Suprapubic skin (tissue), 4 donors: ENCODE data around the gene PLA2G6. TPM values are rescaled to one million over a fixed set of nuclear protein-coding genes. Genes with fewer than 3 reads are reported as not detected.

Experiments used
- DNase-seq, 2 donors: peaks; one replicate each; pipeline ENCODE4 v3.0.0-alpha.2; 2019; ENCODE audit warnings: low spot score in 2 of 2
- H3K27ac ChIP-seq: fragments of 200-600 bp; sonication (generic); one replicate; pipeline ENCODE4 v1.5.1; 2019
- H3K27me3 ChIP-seq: fragments of 200-600 bp; sonication (generic); one replicate; pipeline ENCODE4 v1.5.1; 2019
- H3K36me3 ChIP-seq: fragments of 200-600 bp; sonication (generic); one replicate; pipeline ENCODE4 v1.5.1; 2019
- H3K4me1 ChIP-seq: fragments of 200-600 bp; sonication (generic); one replicate; pipeline ENCODE4 v1.5.1; 2019
- H3K4me3 ChIP-seq: fragments of 200-600 bp; sonication (generic); one replicate; pipeline ENCODE4 v1.5.1; 2019; ENCODE audit warnings: mild to moderate bottlenecking
- H3K9me3 ChIP-seq: fragments of 200-600 bp; sonication (generic); one replicate; pipeline ENCODE4 v1.5.1; 2019
- CTCF ChIP-seq, 2 donors: fragments of 200-600 bp in 1 of 2; fragments of 450-650 bp in 1 of 2; sonication (generic) in 1 of 2; IDR thresholded peaks; one replicate each; pipeline ENCODE4 v1.5.1; 2016 to 2019; ENCODE audit warnings: antibody characterized with exemption in 2 of 2, mild to moderate bottlenecking in 1 of 2, moderate library complexity in 1 of 2
- EP300 ChIP-seq: sonication (generic); formaldehyde crosslinking; IDR thresholded peaks from one replicate; pipeline ENCODE4 v1.6.1; 2017; ENCODE audit warnings: antibody characterized with exemption
- POLR2A ChIP-seq, 2 donors: fragments of 450-650 bp; IDR thresholded peaks; one replicate each; pipeline ENCODE4 v1.6.1; 2017; ENCODE audit warnings: antibody characterized with exemption in 2 of 2, mild to moderate bottlenecking in 2 of 2, moderate library complexity in 2 of 2
- POLR2AphosphoS5 ChIP-seq, 3 donors: sonication (generic); formaldehyde crosslinking; IDR thresholded peaks; one replicate each; pipeline ENCODE4 v1.6.1; 2017; ENCODE audit warnings: antibody characterized with exemption in 3 of 3
- WGBS: methylation state at CpG from one replicate; pipeline ENCODE4 v1.1.5; 2018; 5-methylcytosine and 5-hydroxymethylcytosine counted together
- total RNA-seq, 4 donors: library from RNA; depleted of rRNA; stranded (reverse); fragments of >200 nt; gene quantifications; one replicate each; pipeline ENCODE4 v1.1.0, GENCODE V29; 2016

The PLA2G6 gene
- total RNA-seq, 4 donors from 2014 or later: 49.7 to 178 (median 92.9) TPM

- DNase-seq: peak in 1 of 2 donors; percentile 48
- Histone ChIP-seq H3K4me1 (peaks cover 48% of the 10 kb centered on the region), H3K27ac (peak overlapping the region; percentile 82), H3K36me3 (peaks cover 6% of the 10 kb centered on the region), H3K4me3 (no peak overlapping the region), H3K27me3 (no peaks in the 10 kb centered on the region), H3K9me3 (no peaks in the 10 kb centered on the region)
- no peak for TF ChIP-seq CTCF (IDR thresholded peaks at IDR 0.05)
- TF ChIP-seq POLR2A (IDR thresholded peaks at IDR 0.05): no peak
- TF ChIP-seq POLR2AphosphoS5 (IDR thresholded peaks at IDR 0.05): peak in 1 of 3 donors; percentile 3
- TF ChIP-seq EP300: no peak
- WGBS: 42% methylated on average over 15 of the region's 16 CpGs
These were observed 9.5 kb downstream of the PLA2G6 start for GRCh38 chr22:38171927-38172831.

- DNase-seq: peak in 1 of 2 donors; percentile 44
- H3K4me3 ChIP-seq: no peak overlapping the region
- H3K27me3 ChIP-seq: no peaks in the 10 kb centered on the region
- H3K4me1 ChIP-seq: peaks cover 31% of the 10 kb centered on the region
- H3K36me3 ChIP-seq: peaks cover 16% of the 10 kb centered on the region
- no peaks in the 10 kb centered on the region for H3K9me3 ChIP-seq
- TF ChIP-seq CTCF (IDR thresholded peaks at IDR 0.05): no peak
- TF ChIP-seq POLR2AphosphoS5 (IDR thresholded peaks at IDR 0.05): no peak
- no peak for TF ChIP-seq EP300
- TF ChIP-seq POLR2A (IDR thresholded peaks at IDR 0.05): no peak
- no peak overlapping the region for H3K27ac ChIP-seq
- 96% methylated on average over 5 of the region's 5 CpGs for WGBS
These were observed 11.2 kb downstream of the PLA2G6 start for GRCh38 chr22:38170469-38170868.

GRCh38 chr22:38169116-38169515 is 12.5 kb downstream of the PLA2G6 start:
- TF ChIP-seq CTCF (IDR thresholded peaks at IDR 0.05) (no peak), POLR2AphosphoS5 (IDR thresholded peaks at IDR 0.05) (no peak), EP300 (no peak), POLR2A (IDR thresholded peaks at IDR 0.05) (no peak)
- Histone ChIP-seq H3K36me3 (peaks cover 18% of the 10 kb centered on the region), H3K4me1 (peaks cover 23% of the 10 kb centered on the region), H3K27me3 (no peaks in the 10 kb centered on the region), H3K27ac (no peak overlapping the region), H3K9me3 (no peaks in the 10 kb centered on the region), H3K4me3 (no peak overlapping the region)
- 95% methylated on average over 17 of the region's 17 CpGs for WGBS
- DNase-seq: peak in 1 of 2 donors; percentile 50

GRCh38 chr22:38167988-38168407 is 13.6 kb downstream of the PLA2G6 start:
- TF ChIP-seq EP300 (no peak), CTCF (IDR thresholded peaks at IDR 0.05) (no peak), POLR2A (IDR thresholded peaks at IDR 0.05) (no peak), POLR2AphosphoS5 (IDR thresholded peaks at IDR 0.05) (no peak)
- no peaks in the 10 kb centered on the region for H3K9me3 ChIP-seq
- H3K36me3 ChIP-seq: peaks cover 18% of the 10 kb centered on the region
- 55% methylated on average over 5 of the region's 7 CpGs for WGBS
- no peaks in the 10 kb centered on the region for H3K27me3 ChIP-seq
- no peak overlapping the region for H3K4me3 ChIP-seq
- DNase-seq: peak in 1 of 2 donors; percentile 58
- peaks cover 18% of the 10 kb centered on the region for H3K4me1 ChIP-seq
- H3K27ac ChIP-seq: peak overlapping the region; percentile 24

- no peak overlapping the region for H3K27ac ChIP-seq
- peak in 1 of 2 donors; percentile 20 for DNase-seq
- no peaks in the 10 kb centered on the region for H3K27me3 ChIP-seq
- H3K36me3 ChIP-seq: peaks cover 18% of the 10 kb centered on the region
- no peaks in the 10 kb centered on the region for H3K9me3 ChIP-seq
- 88% methylated on average over 12 of the region's 13 CpGs for WGBS
- H3K4me1 ChIP-seq: peaks cover 7% of the 10 kb centered on the region
- H3K4me3 ChIP-seq: no peak overlapping the region
- TF ChIP-seq POLR2AphosphoS5 (IDR thresholded peaks at IDR 0.05) (no peak), POLR2A (IDR thresholded peaks at IDR 0.05) (no peak), EP300 (no peak), CTCF (IDR thresholded peaks at IDR 0.05) (no peak)
These were observed 15.6 kb downstream of the PLA2G6 start for GRCh38 chr22:38165922-38166593.
